22Rv1 (cell line): ENCODE data around the gene SYT7.

Source experiments
- H3K27ac ChIP-seq: fragments of 450-650 bp; 2 replicates; pipeline ENCODE4 v1.5.1; 2017
- CTCF ChIP-seq: fragments of 450-650 bp; IDR thresholded peaks from 2 replicates; pipeline ENCODE4 v1.5.1; 2017; ENCODE audit warnings: mild to moderate bottlenecking
- ZFX ChIP-seq: fragments of 450-650 bp; IDR thresholded peaks from 2 replicates; pipeline ENCODE4 v1.6.1; 2017; ENCODE audit warnings: antibody characterized with exemption, borderline replicate concordance

Gene SYT7

DNA sequence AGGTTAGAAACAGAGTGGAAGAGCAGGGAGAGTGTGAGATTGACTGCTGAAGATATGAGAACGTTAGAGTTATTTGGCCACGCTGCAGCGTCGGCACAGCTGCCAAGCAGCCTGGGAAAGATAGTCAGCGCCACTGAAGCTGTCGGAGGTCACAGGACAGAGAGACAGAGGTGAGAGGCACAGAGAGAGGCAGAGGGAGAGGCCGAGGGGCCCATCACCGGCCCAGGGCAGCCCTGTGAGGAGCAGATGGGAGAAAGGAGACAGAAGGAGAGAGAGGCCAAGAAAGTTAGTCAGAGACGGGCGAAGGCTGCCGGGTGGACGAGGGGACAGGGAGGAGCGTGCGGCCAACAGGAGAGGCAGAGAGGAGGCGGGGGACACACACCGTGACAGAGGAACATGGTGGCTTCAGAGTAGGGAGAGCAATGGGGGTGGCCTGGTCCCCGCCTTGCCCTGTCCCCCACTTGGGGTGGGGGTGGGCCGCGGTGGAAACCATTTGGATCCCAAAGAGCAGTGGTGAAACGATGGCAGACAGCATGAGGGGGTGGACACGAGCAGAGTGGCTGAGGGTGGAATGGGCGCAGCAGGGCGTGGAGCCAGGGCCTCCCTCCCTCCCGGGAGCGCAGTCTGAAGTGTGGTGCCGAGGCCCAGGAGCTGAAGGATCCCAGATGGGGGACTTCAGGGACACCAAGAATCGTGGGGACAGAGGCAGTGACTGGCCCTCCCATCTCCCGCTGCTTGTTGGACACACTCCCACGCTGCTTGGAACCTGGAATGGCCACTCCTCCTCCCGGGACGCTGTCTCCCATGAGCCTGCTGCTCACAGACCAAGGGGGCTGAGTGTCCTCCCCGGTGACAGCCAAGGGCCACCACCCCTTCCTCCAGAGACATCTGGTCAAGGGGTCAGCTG is 45.7 kb downstream of the SYT7 start:
- peak overlapping the region; percentile 37; the same call in 1 of the 2 replicates for H3K27ac ChIP-seq
- TF ChIP-seq ZFX: no peak
- no peak for TF ChIP-seq CTCF

DNA sequence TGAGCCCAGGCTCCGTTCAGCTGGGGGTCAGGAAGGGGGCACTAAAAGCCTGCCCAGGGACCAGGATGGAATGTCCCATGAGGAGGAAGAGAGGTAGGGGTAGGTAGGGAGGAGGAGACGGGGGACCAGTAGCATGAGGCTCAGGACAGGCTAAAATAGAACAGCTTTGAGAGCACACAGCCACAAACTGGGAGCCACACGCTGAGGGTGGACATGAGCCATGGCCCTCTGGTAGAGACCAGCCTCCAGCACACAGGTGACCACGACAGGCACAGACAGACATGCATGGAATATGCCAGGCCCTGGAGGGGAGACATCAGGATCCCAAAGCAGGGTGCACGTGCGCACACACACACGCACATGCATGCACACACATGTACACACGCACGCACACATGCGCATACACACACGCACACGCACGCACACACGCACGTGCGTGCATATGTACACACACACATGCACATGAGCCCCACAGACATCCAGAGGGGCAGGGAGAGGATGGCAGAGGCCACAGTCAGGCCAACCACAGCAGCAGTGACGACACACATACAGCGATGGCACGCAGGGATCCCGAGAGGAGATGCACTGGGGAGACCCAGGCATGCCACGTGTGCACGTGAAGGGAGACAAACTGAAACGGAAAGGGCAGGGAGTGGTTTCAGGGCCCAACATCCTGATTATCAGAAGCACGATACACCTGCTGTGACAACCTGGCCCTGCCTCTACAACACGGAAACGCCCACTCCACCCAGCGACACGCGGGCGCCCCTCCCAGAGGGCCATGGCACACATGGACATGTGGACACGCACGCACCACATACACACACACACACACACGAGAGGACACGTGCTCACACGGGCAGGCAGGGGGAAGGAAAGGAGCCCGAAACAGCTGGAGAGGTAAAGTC is 46.6 kb downstream of the SYT7 start:
- H3K27ac ChIP-seq: peak overlapping the region; percentile 37; the same call in 1 of the 2 replicates
- TF ChIP-seq CTCF (no peak), ZFX (no peak)

DNA sequence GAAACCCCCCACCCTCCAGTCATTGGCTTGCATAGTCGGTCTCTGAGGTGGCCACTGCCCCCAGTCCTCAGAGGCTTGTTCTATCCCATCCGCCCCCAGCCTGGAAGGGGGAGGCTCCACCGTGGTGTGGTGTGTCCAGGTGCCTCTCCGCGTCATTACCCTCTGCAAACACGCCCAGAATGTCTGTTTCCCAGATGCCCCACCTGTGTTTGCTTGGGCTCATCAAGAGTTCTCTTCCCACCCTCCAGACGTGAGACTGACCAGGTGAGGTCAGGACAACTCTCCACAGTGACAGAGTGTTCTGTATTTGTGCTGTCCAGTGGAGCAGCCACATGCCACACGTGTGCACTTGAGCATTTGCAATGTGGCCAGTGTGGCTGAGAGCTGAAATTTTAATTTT is 47.5 kb downstream of the SYT7 start:
- no peak overlapping the region for H3K27ac ChIP-seq
- TF ChIP-seq CTCF (no peak), ZFX (no peak)

- 0 out of 2 replicates have a peak overlapping the region, but pooled peaks have one; percentile 20 for H3K27ac ChIP-seq
- no peak for TF ChIP-seq ZFX
- no peak for TF ChIP-seq CTCF
Observed at GRCh38 chr11:61533039-61533375, 47.9 kb downstream of the SYT7 start.

DNA sequence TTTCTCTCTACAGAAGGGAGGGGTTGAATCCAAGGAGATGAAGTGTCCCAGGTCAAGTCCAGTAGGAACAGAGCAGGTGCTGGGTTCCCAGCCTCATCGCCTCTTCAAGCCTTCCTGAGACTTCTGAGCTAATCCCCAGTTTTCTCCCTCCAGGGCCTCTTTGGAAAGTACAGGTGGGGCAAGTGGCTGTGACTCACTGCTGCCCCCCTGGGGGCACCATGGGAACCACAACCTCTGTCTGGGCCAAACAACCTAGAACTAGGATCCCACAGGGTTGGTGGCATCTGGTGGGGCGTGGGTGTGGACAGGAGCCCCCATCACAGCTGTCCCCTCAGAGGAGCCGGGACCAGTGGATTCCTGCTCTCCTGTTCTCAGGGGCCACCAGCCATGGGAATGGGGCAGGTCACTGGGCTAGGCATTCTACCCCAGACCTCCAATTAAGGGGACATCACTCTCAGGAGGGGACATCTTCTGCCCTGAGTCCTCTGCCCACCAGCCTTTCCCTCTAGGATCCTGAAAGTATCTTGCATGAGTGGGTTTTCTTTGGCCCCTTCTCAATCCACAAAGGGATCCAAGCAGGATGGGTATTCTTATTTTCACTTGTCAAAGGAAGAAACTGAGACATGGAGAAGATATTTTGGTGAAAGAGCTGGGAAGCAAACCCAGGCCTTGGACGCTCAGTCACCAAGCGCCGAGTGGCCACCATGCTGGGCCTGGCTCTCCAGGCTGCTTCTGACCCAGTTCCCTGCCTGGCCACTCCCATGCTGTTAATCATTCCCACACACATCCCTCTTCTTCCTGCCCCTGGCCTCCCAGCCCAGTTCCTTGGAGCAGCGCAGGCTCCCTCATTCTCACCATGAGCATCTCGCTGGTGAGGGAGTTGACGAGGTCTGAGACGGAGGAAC is 48.5 kb downstream of the SYT7 start:
- TF ChIP-seq CTCF (peak; percentile 98), ZFX (no peak)
- 0 out of 2 replicates have a peak overlapping the region, but pooled peaks have one; percentile 20 for H3K27ac ChIP-seq

GRCh38 chr11:61531044-61531443 is 49.8 kb downstream of the SYT7 start:
- no peak overlapping the region for H3K27ac ChIP-seq
- TF ChIP-seq CTCF: no peak
- no peak for TF ChIP-seq ZFX
